Immature natural killer cell (primary cell): ENCODE measurements around the gene FBXO9. TPM values are rescaled to one million over a fixed set of nuclear protein-coding genes. Genes with fewer than 3 reads are reported as not detected.
"Not testable (repeated sequence)": the region's sequence is repeated elsewhere in the genome, so short reads cannot be mapped to it uniquely, and the experiment has no call there.

Source experiments
- DNase-seq, 3 donors: peaks; one replicate each; pipeline ENCODE4 v3.0.0; 2022; ENCODE audit warnings: mixed read lengths in 1 of 3
- H3K27ac Mint-ChIP-seq, 6 donors: one replicate each; pipeline ENCODE4 v1.8.0; 2020; ENCODE audit warnings: mixed read lengths in 6 of 6, mild to moderate bottlenecking in 5 of 6, inconsistent platforms in 4 of 6, moderate library complexity in 3 of 6
- H3K27me3 Mint-ChIP-seq, 3 donors: one replicate each; pipeline ENCODE4 v1.8.0; 2020 to 2021; ENCODE audit warnings: low read depth in 3 of 3, mild to moderate bottlenecking in 3 of 3, mixed read lengths in 3 of 3, moderate library complexity in 3 of 3, inconsistent platforms in 1 of 3
- H3K36me3 Mint-ChIP-seq, 3 donors: one replicate each; pipeline ENCODE4 v1.8.0; 2020; ENCODE audit warnings: mixed read lengths in 3 of 3, inconsistent platforms in 2 of 3, mild to moderate bottlenecking in 2 of 3
- H3K4me1 Mint-ChIP-seq, 2 donors: one replicate each; pipeline ENCODE4 v1.8.0; 2020; ENCODE audit warnings: inconsistent platforms in 2 of 2, mild to moderate bottlenecking in 2 of 2, mixed read lengths in 2 of 2, moderate library complexity in 1 of 2
- H3K4me3 Mint-ChIP-seq, 5 donors: one replicate each; pipeline ENCODE4 v1.8.0; 2020; ENCODE audit warnings: mild to moderate bottlenecking in 5 of 5, mixed read lengths in 5 of 5, inconsistent platforms in 3 of 5, moderate library complexity in 3 of 5
- H3K9me3 Mint-ChIP-seq, 6 donors: one replicate each; pipeline ENCODE4 v1.8.0; 2020; ENCODE audit warnings: mild to moderate bottlenecking in 6 of 6, mixed read lengths in 6 of 6, inconsistent platforms in 4 of 6, moderate library complexity in 3 of 6
- polyA plus RNA-seq, 3 donors: library from polyadenylated mRNA; unstranded; fragments of 300-500 nt; fragmentation: Illumina TruSeq; gene quantifications; one replicate each; pipeline ENCODE4 v1.2.3, GENCODE V29; 2021

The FBXO9 gene
- polyA plus RNA-seq, 3 donors from 2014 or later = 43.0 to 86.0 (median 59.6) TPM

DNA sequence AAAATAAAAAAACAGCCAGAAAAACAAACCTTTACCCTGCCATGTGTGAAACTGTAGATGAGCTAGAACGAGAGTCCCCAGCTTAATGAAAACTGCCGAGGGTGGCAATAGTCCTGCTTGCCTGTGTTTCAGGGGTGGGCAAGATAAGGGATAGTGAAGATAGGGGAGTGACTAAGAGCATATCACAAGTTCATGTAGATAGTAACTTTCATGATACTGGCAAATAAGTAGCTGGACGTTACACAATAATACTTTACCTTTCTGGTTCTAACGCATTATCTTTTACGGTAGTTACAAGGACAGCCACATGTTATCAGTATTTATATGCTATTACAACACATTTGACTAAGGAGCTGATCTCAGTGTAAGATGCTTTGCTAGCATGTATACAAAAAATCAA is 9.3 kb upstream of the FBXO9 start:
- no peaks in the 10 kb centered on the region for H3K9me3 Mint-ChIP-seq
- H3K36me3 Mint-ChIP-seq = peaks cover 3 to 17% (median 7%) of the 10 kb centered on the region in 3 donors
- no peak overlapping the region for H3K4me3 Mint-ChIP-seq
- H3K27ac Mint-ChIP-seq = no peak overlapping the region
- DNase-seq = no peak
- peaks cover 37 to 53% of the 10 kb centered on the region in 2 donors for H3K4me1 Mint-ChIP-seq
- peaks cover 0 to 2% (median 2%) of the 10 kb centered on the region in 3 donors for H3K27me3 Mint-ChIP-seq

DNA sequence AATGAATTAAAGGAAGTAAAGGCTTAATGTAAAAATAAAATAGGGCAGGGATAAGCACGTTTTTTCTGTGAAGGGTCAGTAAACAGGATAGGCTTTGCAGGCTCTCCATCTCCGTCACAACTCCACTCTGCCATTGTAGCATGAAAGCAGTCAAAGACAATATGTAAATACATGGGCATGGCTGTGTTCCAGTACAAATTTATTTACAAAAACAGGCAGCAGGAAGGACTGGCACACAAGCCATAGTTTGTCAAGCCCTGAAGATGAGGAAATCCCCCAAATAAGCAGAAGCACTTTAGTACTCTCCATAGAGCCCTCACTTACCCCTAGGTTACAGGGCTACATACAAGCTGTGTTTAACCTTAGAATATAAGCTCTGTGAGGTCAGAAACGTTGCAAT is 8.9 kb upstream of the FBXO9 start:
- no peak overlapping the region for H3K4me3 Mint-ChIP-seq
- no peak for DNase-seq
- H3K9me3 Mint-ChIP-seq = no peaks in the 10 kb centered on the region
- H3K27me3 Mint-ChIP-seq = peaks cover 2% of the 10 kb centered on the region in 3 donors
- H3K4me1 Mint-ChIP-seq = peaks cover 40 to 57% of the 10 kb centered on the region in 2 donors
- H3K27ac Mint-ChIP-seq = no peak overlapping the region
- H3K36me3 Mint-ChIP-seq = peaks cover 3 to 16% (median 7%) of the 10 kb centered on the region in 3 donors

DNA sequence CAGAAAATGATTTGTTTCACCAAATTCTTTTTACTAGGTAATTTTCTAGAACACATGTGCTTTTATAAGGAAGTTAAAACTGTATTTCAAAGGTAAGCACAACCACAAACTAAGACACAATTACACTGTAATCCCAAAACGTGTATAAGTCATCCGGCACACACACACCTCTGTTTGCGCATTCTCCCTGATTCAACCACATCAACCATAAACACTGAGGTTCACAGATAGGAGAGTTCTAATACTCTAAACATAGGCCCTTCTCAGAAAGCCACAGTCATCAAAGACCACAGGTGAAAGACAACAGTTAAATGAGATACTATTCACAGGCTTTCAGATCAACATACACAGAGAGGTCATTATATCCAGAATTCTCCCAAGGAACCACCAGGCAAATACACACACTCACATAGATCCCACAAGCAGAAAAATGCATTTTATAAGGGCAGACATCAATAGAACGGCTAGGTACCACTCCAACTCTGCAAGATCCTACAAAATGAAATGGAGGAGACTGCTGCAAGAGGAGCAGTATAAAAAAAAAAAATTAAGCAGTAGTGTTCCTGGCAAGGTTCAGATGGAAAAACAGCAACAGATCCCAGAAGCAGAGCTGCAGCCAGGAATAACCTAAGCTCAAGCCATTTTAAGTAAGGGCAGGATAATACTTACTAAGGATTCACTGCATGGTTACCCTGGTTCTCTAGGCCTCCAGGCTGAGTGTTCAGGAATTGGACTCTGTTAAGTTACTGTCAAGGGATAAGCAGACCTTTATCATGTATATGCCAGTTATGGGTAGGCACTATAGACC is 6.6 kb upstream of the FBXO9 start:
- peaks cover 0 to 8% (median 0%) of the 10 kb centered on the region in 3 donors for H3K36me3 Mint-ChIP-seq
- H3K4me3 Mint-ChIP-seq = peak overlapping the region in 4 of 5 donors; percentile 0 to 95 (median 2)
- no peaks in the 10 kb centered on the region for H3K9me3 Mint-ChIP-seq
- DNase-seq = no peak
- H3K27me3 Mint-ChIP-seq = peaks cover 0 to 4% (median 2%) of the 10 kb centered on the region in 3 donors
- H3K27ac Mint-ChIP-seq = no peak overlapping the region
- peaks cover 50 to 70% of the 10 kb centered on the region in 2 donors for H3K4me1 Mint-ChIP-seq

DNA sequence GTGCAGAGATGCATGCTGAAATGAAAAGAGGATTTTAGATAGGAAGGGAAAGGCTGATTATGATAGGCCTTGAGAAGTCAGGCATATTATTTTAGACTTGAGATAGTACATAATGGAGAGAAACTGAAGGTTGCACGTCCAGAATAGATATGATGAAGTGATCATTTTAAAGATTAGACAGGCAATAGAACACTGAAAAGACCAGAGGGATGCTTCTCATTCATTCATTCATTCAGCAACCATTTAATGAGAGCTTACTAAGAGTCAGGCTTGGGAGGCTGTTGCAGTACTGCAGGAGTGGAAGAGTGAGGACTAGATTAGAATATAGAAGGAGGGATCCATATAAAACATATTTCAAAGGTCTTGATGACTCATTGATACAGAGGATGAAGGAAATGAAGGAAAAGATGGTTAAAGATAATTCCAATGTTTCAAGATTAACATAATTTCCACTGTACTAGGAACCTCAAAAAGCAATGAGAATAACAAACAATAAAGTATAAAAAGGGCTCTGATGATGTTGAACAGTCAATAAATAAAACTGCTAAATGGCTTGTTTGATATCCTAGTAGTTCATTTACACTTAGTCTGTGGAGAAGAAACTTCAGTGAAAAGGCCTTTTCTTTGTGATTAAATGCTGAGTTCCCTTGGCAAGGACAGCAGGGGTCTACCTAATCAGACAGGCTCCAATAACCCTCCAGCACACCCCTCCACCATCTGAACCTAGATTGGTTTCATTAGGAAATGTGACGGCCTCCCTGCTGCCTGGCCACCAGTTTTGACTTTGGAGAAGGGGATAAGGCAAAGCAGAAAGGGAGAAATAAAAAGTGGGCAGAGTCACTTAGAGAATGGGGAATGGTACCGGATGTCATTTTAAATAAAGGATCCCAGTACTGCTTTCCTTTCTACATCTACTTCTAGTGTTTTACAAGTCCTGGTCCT is 5.3 kb upstream of the FBXO9 start:
- peaks cover 0 to 5% (median 2%) of the 10 kb centered on the region in 3 donors for H3K27me3 Mint-ChIP-seq
- H3K4me1 Mint-ChIP-seq = peaks cover 56 to 73% of the 10 kb centered on the region in 2 donors
- H3K36me3 Mint-ChIP-seq = peaks cover 0 to 3% (median 0%) of the 10 kb centered on the region in 3 donors
- peak overlapping the region in 2 of 6 donors; percentile 33 to 92 for H3K27ac Mint-ChIP-seq
- H3K9me3 Mint-ChIP-seq = no peaks in the 10 kb centered on the region
- no peak for DNase-seq
- H3K4me3 Mint-ChIP-seq = peak overlapping the region; percentile 95 to 97 (median 96)

DNA sequence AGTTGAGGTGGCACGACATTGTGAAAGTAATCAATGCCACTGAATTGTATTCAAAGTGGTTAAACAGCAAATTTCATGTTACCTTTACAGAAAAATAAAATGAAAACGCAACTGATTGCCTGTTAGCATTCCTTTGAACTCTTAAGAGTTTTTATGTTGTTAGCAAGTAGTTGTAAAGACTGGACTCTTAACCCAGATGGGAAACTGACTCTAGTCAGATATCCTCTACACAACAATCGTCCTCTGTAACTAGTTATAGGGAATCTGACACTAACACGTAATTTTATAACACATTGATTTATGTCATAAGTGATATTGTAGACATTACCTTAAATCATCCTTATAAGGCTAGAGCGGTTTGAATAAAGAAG is 3.0 kb upstream of the FBXO9 start:
- DNase-seq = no peak
- H3K27ac Mint-ChIP-seq = peak overlapping the region; percentile 69 to 88 (median 82)

DNA sequence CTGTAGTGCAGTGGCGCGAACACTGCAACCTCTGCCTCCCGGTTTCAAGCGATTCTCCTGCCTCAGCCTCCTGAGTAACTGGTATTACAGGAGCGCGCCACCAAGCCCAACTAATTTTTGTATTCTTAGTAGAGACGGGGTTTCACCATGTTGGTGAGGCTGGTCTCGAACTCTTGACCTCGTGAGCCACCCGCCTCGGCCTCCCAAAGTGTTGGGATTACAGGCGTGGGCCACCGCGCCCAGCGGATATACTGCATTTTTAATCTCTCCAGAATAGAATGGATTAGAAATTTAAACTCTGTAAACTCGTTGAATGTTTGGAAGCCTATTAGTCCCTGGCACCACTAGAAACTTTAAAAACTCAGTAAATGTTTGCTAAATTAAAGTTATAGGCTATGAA is 949 bp upstream of the FBXO9 start:
- H3K27ac Mint-ChIP-seq = peak overlapping the region in 3 of 6 donors; percentile 54 to 96 (median 60)
- DNase-seq, H3K9me3 Mint-ChIP-seq, H3K27me3 Mint-ChIP-seq, H3K36me3 Mint-ChIP-seq: not testable (repeated sequence)
- peaks cover 56 to 67% of the 10 kb centered on the region in 2 donors for H3K4me1 Mint-ChIP-seq
- peak overlapping the region; percentile 95 to 100 (median 99) for H3K4me3 Mint-ChIP-seq

More for the DNA sequence above, 3.0 kb upstream of the FBXO9 start:
- Mint-ChIP-seq H3K4me1 (peaks cover 65 to 76% of the 10 kb centered on the region in 2 donors), H3K27me3 (peaks cover 0 to 6% (median 2%) of the 10 kb centered on the region in 3 donors), H3K9me3 (no peaks in the 10 kb centered on the region), H3K4me3 (peak overlapping the region; percentile 95 to 97 (median 96)), H3K36me3 (no peaks in the 10 kb centered on the region)

DNA sequence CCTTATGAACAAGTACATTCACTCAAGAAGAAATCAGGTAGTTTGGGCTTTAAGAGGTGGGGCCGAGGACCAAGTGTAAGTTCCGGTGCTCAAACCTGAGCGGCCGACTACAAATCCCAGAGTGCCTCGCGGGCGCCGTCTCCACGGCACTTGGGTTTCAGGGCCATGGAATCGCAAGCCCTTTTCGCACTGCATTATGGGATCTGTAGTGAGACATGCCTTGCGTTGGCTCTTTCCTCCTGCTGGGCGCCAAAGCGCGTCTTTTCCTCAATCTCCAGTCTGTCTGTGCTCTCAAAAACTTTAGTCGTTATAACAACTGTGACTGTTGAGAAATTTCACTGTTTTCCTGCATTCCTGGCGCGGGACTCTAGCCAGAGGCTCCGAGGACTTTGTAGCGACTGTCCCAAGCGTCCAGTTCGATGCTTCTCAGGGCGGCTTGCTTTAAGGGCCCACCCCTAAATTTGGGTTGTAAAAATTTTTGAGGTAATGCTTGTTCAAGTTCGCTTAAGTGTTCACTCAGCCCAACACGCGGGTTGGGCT is 408 bp upstream of the FBXO9 start:
- Mint-ChIP-seq H3K9me3 (no peaks in the 10 kb centered on the region), H3K4me3 (peak overlapping the region; percentile 95 to 100 (median 99)), H3K4me1 (peaks cover 50 to 62% of the 10 kb centered on the region in 2 donors), H3K27me3 (peaks cover 0 to 6% (median 6%) of the 10 kb centered on the region in 3 donors), H3K36me3 (no peaks in the 10 kb centered on the region), H3K27ac (peak overlapping the region; percentile 54 to 99 (median 97))
- peak; percentile 92 to 93 (median 93) for DNase-seq

DNA sequence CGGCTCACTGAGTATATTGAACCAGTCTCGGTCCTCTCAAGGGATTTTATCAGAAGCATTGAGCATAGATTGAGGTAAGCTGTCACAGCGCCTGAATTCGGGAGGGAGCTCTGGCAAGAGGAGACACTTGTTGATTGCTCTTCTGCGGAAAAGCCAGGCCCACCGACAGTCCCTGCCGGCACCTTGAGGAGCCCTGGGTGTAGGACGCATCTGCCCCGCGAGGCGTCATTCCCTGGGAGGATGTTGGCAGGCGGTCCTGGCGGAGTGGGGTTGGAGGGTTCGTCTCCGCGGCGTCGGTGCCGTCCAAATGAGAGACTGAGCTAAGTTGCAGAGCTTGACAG is 843 bp downstream of the FBXO9 start:
- Mint-ChIP-seq H3K27ac (peak overlapping the region in 5 of 6 donors; percentile 55 to 83 (median 64)), H3K4me1 (peaks cover 39 to 58% of the 10 kb centered on the region in 2 donors), H3K4me3 (peak overlapping the region; percentile 95 to 100 (median 99)), H3K27me3 (peaks cover 0 to 6% (median 6%) of the 10 kb centered on the region in 3 donors), H3K36me3 (no peaks in the 10 kb centered on the region), H3K9me3 (no peaks in the 10 kb centered on the region)
- peak; percentile 4 to 16 (median 6) for DNase-seq

DNA sequence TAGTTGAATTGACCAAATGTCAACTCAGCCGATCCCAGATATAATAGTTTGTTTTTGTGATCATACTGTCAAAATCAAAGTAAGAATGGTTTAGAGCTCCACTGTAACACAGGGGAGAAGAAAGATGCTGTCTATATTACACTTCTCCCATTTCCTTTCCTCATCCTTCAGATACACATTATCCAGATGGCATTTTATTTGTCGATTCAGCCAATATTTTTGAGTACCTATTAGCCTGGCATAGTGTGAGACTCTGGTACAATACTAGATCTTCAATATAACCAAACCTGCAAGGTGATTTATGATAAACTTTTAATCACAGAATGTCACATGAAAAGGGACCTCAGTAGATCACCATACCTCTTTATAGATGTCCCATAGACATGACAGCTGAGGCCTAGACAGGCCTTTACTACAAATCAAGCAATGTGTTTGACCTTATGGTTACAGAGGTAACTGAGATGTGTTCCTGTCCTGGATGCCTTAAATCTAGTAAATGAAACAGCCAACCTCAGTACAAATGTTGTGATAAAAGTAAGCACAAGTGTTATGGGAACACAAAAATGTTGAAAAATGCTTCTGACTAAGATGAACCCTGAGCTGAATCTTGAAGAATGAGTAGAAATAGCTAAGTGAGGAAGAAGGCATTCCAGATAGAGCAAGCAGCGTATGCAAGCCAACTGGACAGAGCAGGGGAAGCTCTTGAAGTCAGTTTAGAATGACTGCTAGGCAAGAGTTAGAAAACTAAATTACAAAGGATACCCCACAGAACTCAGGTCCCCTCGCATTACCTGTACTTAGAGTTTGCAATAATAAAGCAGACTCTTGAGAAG is 1.9 kb downstream of the FBXO9 start:
- peaks cover 0 to 6% (median 4%) of the 10 kb centered on the region in 3 donors for H3K27me3 Mint-ChIP-seq
- peaks cover 33 to 55% of the 10 kb centered on the region in 2 donors for H3K4me1 Mint-ChIP-seq
- H3K9me3 Mint-ChIP-seq = no peaks in the 10 kb centered on the region
- peak overlapping the region; percentile 95 to 100 (median 99) for H3K4me3 Mint-ChIP-seq
- H3K27ac Mint-ChIP-seq = peak overlapping the region; percentile 47 to 81 (median 56)
- H3K36me3 Mint-ChIP-seq = peaks cover 0 to 6% (median 0%) of the 10 kb centered on the region in 3 donors
- no peak for DNase-seq

DNA sequence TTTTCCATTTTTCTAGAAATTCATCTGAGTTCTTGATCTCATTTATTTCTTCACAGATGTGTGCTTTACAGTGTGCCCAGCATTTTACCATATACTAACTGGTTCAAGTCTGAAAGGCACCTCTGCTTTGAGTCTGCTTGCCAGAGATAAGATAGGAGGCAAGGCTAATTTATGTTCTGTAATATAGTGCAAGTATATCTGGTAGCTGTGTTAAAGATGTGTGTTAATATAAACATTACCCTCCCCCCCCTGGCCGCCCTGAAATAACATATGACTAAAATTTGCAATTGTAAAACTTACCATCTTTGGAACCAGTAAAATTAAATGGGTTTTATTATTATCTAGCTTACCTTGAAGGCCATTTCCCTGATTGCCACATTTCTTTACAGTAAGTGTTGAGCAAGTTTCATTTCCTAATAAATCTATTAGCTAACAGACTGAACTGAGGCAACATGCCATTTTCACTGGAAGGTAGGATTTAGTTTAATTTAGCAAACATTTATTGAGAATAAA is 2.7 kb downstream of the FBXO9 start:
- peaks cover 28 to 49% of the 10 kb centered on the region in 2 donors for H3K4me1 Mint-ChIP-seq
- H3K27ac Mint-ChIP-seq = no peak overlapping the region
- no peak overlapping the region for H3K4me3 Mint-ChIP-seq
- DNase-seq = no peak
- H3K36me3 Mint-ChIP-seq = peaks cover 0 to 9% (median 0%) of the 10 kb centered on the region in 3 donors
- peaks cover 0 to 4% (median 4%) of the 10 kb centered on the region in 3 donors for H3K27me3 Mint-ChIP-seq
- H3K9me3 Mint-ChIP-seq = no peaks in the 10 kb centered on the region

DNA sequence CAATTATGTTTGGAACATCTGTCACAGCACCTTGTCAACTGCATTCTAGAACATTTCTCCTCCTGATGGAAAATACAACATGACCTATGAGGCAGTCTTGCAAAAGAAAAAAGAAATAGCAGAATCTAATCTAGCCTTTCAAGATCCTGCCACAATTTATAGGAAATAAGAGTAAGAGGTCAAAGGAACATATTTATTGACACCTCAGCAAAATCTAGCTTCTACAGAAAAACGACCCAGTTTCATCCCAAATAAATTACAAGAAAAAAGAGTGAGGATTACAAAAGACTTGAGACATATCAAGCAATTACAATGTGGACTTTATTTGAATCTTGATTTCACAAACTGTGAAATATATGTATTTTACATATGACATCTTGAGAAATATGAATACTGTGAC is 4.2 kb downstream of the FBXO9 start:
- Mint-ChIP-seq H3K36me3 (peaks cover 4 to 18% (median 8%) of the 10 kb centered on the region in 3 donors), H3K27ac (peak overlapping the region in 1 of 6 donors; percentile 45), H3K4me1 (peaks cover 26 to 43% of the 10 kb centered on the region in 2 donors), H3K4me3 (no peak overlapping the region), H3K27me3 (peaks cover 0 to 4% (median 2%) of the 10 kb centered on the region in 3 donors), H3K9me3 (no peaks in the 10 kb centered on the region)
- no peak for DNase-seq

DNA sequence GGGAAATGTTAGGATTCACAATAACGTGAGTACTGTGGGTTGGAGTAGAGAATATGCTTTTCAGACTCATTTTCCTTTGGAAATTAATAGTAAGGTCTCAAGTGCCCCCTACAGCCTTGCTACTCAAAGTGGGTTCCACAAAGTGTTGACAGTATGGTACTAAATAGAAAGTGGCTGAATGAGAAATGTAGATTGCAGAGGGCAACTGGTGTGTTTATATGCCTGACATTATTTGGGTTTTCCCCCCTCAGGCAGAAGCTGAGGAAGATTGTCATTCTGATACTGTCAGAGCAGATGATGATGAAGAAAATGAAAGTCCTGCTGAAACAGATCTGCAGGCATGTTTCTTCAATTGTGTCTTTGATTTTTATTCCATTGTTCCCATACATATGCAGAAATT is 5.6 kb downstream of the FBXO9 start:
- no peak overlapping the region for H3K27ac Mint-ChIP-seq
- DNase-seq = no peak
- peaks cover 0 to 4% (median 0%) of the 10 kb centered on the region in 3 donors for H3K27me3 Mint-ChIP-seq
- peaks cover 9 to 23% (median 12%) of the 10 kb centered on the region in 3 donors for H3K36me3 Mint-ChIP-seq
- no peaks in the 10 kb centered on the region for H3K9me3 Mint-ChIP-seq
- peaks cover 20 to 37% of the 10 kb centered on the region in 2 donors for H3K4me1 Mint-ChIP-seq
- H3K4me3 Mint-ChIP-seq = no peak overlapping the region
